Activated CD8-positive, alpha-beta memory T cell treated with anti-CD3 and anti-CD28 coated beads, Interleukin-2, amount 50 U/mL, for 4 hours (primary cell): ENCODE measurements around the gene SUSD3.

ENCODE experiments used
- DNase-seq: peaks from one replicate; pipeline ENCODE4 v3.0.0-alpha.2; 2020

The SUSD3 gene

GRCh38 chr9:93127395-93127911, 69.0 kb downstream of the SUSD3 start:
- peak; percentile 12 for DNase-seq

DNA sequence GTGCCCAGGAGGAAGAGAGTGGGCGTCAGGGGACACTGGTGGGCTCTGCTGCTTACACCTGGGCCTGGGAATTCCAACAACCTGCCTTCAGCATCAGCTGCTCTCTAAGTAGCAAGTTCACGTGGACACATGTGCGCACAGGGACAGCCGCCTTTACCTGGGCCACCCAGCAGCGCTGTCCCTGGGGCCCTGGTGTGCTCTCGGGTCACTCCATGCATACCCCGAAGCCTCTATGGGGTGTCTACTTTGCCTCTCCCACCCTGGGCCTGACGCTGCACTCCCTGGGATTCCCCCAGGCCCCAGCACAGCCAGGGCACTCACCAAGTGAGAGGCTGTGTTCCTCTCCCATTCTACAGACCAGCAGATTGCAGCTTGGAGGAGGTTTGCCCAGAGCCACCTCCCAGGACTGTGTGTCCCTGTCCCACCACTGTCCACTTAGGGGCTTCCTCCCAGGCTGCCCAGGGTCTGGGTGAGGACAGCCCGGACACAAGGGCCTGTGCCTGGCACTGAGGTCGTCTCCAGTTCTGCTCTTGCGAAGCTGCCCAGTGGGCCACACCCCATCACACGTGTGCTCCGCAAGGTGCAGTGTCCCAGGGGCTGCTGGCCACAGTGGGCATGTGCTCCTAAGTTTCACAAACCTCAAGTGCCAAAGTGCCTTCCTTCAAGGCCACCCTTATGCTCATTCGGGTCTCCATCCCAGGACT, 69.7 kb downstream of the SUSD3 start:
- no peak for DNase-seq

GRCh38 chr9:93128715-93129224, 70.3 kb downstream of the SUSD3 start:
- DNase-seq, result no peak

- no peak for DNase-seq
These were observed 70.8 kb downstream of the SUSD3 start for GRCh38 chr9:93129286-93129685.

DNA sequence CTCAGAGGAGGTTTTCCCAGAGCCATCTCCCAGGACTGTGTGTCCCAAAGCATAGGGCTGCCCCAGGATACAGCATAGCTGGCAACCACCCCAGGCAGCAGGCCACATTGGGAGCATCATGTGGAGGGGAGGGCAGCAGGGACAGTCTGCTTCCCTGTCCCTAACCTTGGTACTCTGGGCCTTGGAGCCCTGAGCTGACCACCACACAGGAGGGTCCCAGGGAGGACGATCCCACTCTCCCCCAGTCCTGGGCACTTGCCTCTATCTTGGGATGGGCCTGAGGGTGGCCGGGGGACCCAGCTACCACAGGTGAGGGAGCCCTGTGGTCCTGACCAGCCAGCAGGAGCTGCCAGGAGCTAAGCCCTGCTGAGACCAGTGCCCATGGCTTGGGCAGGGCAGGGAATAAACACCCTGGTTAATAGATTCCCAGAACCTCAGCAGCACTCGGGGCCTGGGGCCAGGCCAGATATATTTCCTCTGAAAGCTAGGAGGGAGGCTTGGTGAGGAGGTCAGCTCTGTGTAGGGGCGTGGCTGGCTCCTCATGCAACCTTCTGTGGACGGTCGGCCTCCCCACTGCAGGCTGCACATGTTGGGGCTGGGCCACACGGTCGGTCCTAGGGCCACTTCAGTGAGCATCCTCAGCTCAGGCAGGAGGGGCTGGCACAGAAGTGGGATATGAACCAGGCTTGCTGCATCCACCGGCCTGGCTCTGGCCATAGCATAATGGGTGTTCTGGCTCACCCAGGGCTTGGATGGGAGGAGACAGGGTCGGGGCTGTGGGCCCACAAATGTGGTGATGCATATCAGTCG, 71.4 kb downstream of the SUSD3 start:
- no peak for DNase-seq

- DNase-seq, result no peak
These were observed 72.5 kb downstream of the SUSD3 start for GRCh38 chr9:93130861-93131481.

DNA sequence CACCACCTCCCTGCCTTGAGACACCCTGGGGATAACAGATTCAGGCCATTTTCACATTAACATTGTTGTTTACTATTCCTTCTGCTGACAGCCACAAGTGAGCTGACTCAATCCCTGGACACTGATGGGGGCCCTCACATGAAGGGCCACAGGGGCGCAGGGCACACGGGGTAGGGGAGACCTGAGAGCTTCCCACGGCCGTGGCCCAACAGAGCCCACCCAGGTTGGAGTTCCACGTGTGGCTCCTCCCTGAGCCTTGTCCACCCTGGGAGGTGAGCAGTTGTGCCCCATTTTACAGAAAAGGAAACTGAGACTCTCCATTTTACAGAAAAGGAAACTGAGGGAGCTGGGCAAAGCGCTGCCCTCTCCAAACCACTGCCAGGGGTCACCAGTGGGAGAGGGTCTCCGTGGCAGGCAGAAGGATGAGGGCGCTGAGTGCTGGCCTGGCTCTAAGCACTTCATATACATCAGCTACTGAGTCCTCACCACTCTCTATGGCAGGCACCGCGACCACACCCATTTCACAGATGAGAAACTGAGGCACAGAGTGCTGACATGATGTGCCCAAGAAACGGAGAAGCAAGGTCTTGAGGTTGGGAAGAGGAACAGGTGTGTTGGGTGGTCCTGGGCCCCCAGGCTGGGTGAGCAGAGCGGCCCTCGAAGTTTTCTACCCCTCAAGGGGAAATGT, 73.2 kb downstream of the SUSD3 start:
- DNase-seq, result no peak

- DNase-seq, result no peak
These were observed 73.9 kb downstream of the SUSD3 start for GRCh38 chr9:93132287-93132927.

- DNase-seq, result no peak
These were observed 74.6 kb downstream of the SUSD3 start for GRCh38 chr9:93132946-93133680.

- DNase-seq, result peak; percentile 58
These were observed 75.1 kb downstream of the SUSD3 start for GRCh38 chr9:93133681-93134014.

GRCh38 chr9:93134015-93134739, 75.7 kb downstream of the SUSD3 start, which contains the start of gene NINJ1:
Gene NINJ1, minus strand, starts transcription at chr9:93134251. Its CDS starts 34 bp downstream, at chr9:93134217.
- peak; percentile 91 for DNase-seq
